ENCODE results near the gene SUSD4. TPM values are rescaled to one million over a fixed set of nuclear protein-coding genes. Genes with fewer than 3 reads are reported as not detected.

The SUSD4 gene
- total RNA-seq, 3 donors from 2014 or later: 0.64 to 16.7 (median 14.9) TPM

GRCh38 chr1:223201967-223202366 lies 162.0 kb downstream of the SUSD4 start:
- Histone ChIP-seq H3K36me3 (no peaks in the 10 kb centered on the region), H3K9me3 (no peaks in the 10 kb centered on the region), H3K4me1 (no peaks in the 10 kb centered on the region), H3K4me3 (no peak overlapping the region), H3K27me3 (no peaks in the 10 kb centered on the region), H3K27ac (no peak overlapping the region)
- intact Hi-C loops (cut with DNase I; ENCODE audit: low total_unique reads): no loop called here
- no peak for DNase-seq (ENCODE audit: low spot score in 2 of 2)
- TF ChIP-seq POLR2AphosphoS5 (IDR thresholded peaks at IDR 0.05) (no peak), CTCF (IDR thresholded peaks at IDR 0.05) (no peak), POLR2A (IDR thresholded peaks at IDR 0.05) (no peak)

GRCh38 chr1:223200903-223201302 lies 163.1 kb downstream of the SUSD4 start:
- no peak for DNase-seq (ENCODE audit: low spot score in 2 of 2)
- intact Hi-C loops (cut with DNase I; ENCODE audit: low total_unique reads): no loop called here
- Histone ChIP-seq H3K4me3 (no peak overlapping the region), H3K27ac (no peak overlapping the region), H3K4me1 (no peaks in the 10 kb centered on the region), H3K9me3 (no peaks in the 10 kb centered on the region), H3K27me3 (no peaks in the 10 kb centered on the region), H3K36me3 (no peaks in the 10 kb centered on the region)
- no peak for TF ChIP-seq POLR2AphosphoS5 (IDR thresholded peaks at IDR 0.05)

- Histone ChIP-seq H3K9me3 (no peaks in the 10 kb centered on the region), H3K27ac (no peak overlapping the region), H3K4me3 (no peak overlapping the region), H3K4me1 (no peaks in the 10 kb centered on the region), H3K27me3 (no peaks in the 10 kb centered on the region), H3K36me3 (no peaks in the 10 kb centered on the region)
- no peak for DNase-seq (ENCODE audit: low spot score in 2 of 2)
- TF ChIP-seq POLR2A (IDR thresholded peaks at IDR 0.05) (no peak), POLR2AphosphoS5 (IDR thresholded peaks at IDR 0.05) (no peak), CTCF (IDR thresholded peaks at IDR 0.05) (no peak)
- intact Hi-C loops (cut with DNase I; ENCODE audit: low total_unique reads): no loop called here
Observed at GRCh38 chr1:223199094-223199647, 164.8 kb downstream of the SUSD4 start.

- intact Hi-C loops (cut with DNase I; ENCODE audit: low total_unique reads): no loop called here
- no peaks in the 10 kb centered on the region for H3K4me1 ChIP-seq
- H3K27me3 ChIP-seq: no peaks in the 10 kb centered on the region
- H3K9me3 ChIP-seq: no peaks in the 10 kb centered on the region
- no peak overlapping the region for H3K27ac ChIP-seq
- no peak for DNase-seq (ENCODE audit: low spot score in 2 of 2)
- H3K4me3 ChIP-seq: no peak overlapping the region
- TF ChIP-seq POLR2A (IDR thresholded peaks at IDR 0.05): no peak
- TF ChIP-seq POLR2AphosphoS5 (IDR thresholded peaks at IDR 0.05): no peak
- no peaks in the 10 kb centered on the region for H3K36me3 ChIP-seq
Observed at GRCh38 chr1:223198628-223198965, 165.4 kb downstream of the SUSD4 start.

- no peak for DNase-seq (ENCODE audit: low spot score in 2 of 2)
- intact Hi-C loops (cut with DNase I; ENCODE audit: low total_unique reads): no loop called here
- no peaks in the 10 kb centered on the region for H3K9me3 ChIP-seq
- no peaks in the 10 kb centered on the region for H3K27me3 ChIP-seq
- no peak overlapping the region for H3K27ac ChIP-seq
- H3K4me1 ChIP-seq: no peaks in the 10 kb centered on the region
- TF ChIP-seq POLR2AphosphoS5 (IDR thresholded peaks at IDR 0.05): no peak
- no peak for TF ChIP-seq CTCF (IDR thresholded peaks at IDR 0.05)
- no peak for TF ChIP-seq POLR2A (IDR thresholded peaks at IDR 0.05)
- H3K4me3 ChIP-seq: no peak overlapping the region
- no peaks in the 10 kb centered on the region for H3K36me3 ChIP-seq
Observed at GRCh38 chr1:223197923-223198627, 165.9 kb downstream of the SUSD4 start.

GRCh38 chr1:223189903-223190724 lies 173.9 kb downstream of the SUSD4 start:
- Histone ChIP-seq H3K9me3 (no peaks in the 10 kb centered on the region), H3K27ac (no peak overlapping the region), H3K4me3 (no peak overlapping the region), H3K36me3 (no peaks in the 10 kb centered on the region), H3K27me3 (no peaks in the 10 kb centered on the region), H3K4me1 (no peaks in the 10 kb centered on the region)
- no peak for DNase-seq (ENCODE audit: low spot score in 2 of 2)
- intact Hi-C loops (cut with DNase I; ENCODE audit: low total_unique reads): no loop called here
- TF ChIP-seq CTCF (IDR thresholded peaks at IDR 0.05) (no peak), POLR2AphosphoS5 (IDR thresholded peaks at IDR 0.05) (no peak), POLR2A (IDR thresholded peaks at IDR 0.05) (no peak)
